B cell (primary cell): Measurements from ENCODE around the gene GSTO2.

Source experiments
- EZH2 ChIP-seq: IDR thresholded peaks from 2 replicates; pipeline ENCODE4 v1.6.1; 2012; ENCODE audit warnings: borderline replicate concordance, low read depth, mild to moderate bottlenecking, moderate library complexity, low read length; ENCODE audit not compliant: insufficient read depth, poor library complexity, severe bottlenecking
- TF ChIP-seq, protein P1 (sequence below): fragments of 200-600 bp; IDR thresholded peaks from one replicate; pipeline ENCODE4 v1.8.0; 2022; ENCODE audit warnings: antibody characterized with exemption, mild to moderate bottlenecking

DNA sequence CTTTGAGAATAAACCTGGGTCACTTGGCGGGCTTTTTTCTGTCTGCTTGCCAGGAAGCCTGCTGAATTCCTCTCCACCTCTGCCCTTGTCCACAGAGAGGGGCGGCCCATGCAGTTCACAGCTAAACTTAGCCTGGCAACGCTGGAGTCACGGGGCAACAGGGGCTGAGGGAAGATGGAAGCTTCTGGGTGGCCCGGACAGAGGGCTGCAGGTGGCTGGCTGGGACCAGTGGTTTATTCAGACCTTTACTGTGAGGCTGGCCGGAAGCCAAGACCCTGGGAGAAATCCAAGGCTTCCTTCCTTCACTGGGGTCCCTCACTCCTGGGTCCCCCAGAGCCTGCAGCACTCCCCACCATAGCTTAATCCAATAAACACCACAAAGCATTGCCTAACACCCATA, 52.2 kb downstream of the GSTO2 start:
- TF ChIP-seq, protein P1, sequence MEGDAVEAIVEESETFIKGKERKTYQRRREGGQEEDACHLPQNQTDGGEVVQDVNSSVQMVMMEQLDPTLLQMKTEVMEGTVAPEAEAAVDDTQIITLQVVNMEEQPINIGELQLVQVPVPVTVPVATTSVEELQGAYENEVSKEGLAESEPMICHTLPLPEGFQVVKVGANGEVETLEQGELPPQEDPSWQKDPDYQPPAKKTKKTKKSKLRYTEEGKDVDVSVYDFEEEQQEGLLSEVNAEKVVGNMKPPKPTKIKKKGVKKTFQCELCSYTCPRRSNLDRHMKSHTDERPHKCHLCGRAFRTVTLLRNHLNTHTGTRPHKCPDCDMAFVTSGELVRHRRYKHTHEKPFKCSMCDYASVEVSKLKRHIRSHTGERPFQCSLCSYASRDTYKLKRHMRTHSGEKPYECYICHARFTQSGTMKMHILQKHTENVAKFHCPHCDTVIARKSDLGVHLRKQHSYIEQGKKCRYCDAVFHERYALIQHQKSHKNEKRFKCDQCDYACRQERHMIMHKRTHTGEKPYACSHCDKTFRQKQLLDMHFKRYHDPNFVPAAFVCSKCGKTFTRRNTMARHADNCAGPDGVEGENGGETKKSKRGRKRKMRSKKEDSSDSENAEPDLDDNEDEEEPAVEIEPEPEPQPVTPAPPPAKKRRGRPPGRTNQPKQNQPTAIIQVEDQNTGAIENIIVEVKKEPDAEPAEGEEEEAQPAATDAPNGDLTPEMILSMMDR: no peak
- no peak for TF ChIP-seq EZH2
